ENCODE results near the gene DBNDD2.

DBNDD2 gene, protein sequence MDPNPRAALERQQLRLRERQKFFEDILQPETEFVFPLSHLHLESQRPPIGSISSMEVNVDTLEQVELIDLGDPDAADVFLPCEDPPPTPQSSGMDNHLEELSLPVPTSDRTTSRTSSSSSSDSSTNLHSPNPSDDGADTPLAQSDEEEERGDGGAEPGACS

DNA sequence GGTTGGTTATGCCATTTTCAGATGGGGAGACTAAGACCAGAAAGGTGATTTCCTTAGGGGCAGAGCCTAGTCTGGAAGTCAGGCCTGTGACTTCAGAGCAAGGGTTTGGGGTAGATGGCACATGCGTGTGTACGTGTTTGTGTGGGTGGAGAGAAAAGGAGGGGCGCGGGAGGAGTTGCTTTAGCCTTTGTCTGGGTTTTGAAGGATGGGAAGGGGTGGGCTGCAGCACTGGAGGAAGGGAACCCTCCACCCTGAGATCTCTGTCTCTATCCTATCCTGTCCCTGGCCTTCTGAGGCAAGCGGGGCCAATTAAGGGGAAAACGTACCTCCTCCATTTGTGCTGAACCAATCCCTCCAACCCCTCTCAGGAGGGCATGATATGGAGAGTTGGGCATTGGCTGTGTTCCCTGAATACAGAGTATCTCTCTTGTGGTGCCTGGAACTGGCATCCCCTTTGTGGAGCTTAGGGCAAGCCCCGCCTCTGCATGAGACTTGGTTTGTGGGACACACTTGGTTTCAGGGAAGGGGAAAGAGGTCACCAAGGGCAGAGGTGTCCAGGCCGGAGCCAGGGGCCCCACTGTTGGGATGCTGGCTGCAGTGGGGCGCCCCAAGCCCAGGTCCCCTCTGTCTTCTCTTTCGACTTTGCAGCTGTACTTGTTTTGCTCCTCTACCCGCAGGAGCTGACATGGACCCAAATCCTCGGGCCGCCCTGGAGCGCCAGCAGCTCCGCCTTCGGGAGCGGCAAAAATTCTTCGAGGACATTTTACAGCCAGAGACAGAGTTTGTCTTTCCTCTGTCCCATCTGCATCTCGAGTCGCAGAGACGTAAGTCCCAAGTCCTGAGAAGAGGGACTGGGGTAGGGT, at the start of gene DBNDD2:
DBNDD2 (plus strand) TSS at position 507 of the 863 bp plus-strand sequence; CDS start at position 686, 179 bp downstream.
- peak; percentile 76 for DNase-seq (ENCODE audit: low spot score)

GRCh38 chr20:45359069-45359405, 49.1 kb upstream of the DBNDD2 start:
- no peak for DNase-seq (ENCODE audit: low spot score)

- DNase-seq (ENCODE audit: low spot score): no peak
These were observed 48.5 kb upstream of the DBNDD2 start for GRCh38 chr20:45359406-45360148.

GRCh38 chr20:45361793-45362192, 46.3 kb upstream of the DBNDD2 start:
- DNase-seq (ENCODE audit: low spot score): no peak

DNA sequence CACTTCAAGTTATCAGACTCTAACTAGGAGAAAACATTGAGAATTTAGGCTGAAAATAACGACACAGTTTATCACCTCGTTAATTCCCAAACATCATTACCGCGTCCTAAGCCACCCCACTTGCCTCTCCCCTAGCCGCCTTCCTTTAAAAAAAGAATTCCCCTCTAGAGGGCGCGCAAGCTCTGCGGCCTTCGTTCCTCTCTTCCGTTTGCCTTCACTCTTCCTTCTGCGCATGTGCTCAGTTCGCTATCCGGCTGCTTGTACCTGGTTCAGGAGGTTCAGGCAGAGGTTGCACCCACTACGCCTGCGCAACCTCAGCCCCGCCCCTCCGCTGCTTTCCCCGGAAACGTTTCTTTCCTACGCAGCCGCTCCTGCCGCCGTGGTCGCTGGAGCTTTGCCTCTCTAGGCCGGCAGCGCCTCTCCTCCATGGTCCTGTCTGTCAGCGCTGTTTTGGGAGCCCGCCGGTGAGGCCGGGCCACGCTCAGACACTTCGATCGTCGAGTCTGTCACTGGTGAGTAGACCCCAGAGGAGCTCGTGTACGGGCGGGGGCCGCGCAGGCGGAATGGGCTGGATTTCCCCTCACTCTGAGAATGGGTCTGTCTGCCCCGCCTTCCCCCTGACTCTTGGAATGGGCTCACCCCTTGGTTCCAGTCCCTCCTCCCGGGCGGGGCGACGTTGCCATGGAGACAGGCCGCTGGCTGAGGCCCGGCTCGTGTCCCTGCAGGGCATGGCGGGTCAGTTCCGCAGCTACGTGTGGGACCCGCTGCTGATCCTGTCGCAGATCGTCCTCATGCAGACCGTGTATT, 45.1 kb upstream of the DBNDD2 start, which contains the start of gene SYS1:
SYS1 (plus strand) TSS at position 353 of the 807 bp plus-strand sequence; CDS start at position 729, 376 bp downstream.
- DNase-seq (ENCODE audit: low spot score): peak; percentile 100

DNA sequence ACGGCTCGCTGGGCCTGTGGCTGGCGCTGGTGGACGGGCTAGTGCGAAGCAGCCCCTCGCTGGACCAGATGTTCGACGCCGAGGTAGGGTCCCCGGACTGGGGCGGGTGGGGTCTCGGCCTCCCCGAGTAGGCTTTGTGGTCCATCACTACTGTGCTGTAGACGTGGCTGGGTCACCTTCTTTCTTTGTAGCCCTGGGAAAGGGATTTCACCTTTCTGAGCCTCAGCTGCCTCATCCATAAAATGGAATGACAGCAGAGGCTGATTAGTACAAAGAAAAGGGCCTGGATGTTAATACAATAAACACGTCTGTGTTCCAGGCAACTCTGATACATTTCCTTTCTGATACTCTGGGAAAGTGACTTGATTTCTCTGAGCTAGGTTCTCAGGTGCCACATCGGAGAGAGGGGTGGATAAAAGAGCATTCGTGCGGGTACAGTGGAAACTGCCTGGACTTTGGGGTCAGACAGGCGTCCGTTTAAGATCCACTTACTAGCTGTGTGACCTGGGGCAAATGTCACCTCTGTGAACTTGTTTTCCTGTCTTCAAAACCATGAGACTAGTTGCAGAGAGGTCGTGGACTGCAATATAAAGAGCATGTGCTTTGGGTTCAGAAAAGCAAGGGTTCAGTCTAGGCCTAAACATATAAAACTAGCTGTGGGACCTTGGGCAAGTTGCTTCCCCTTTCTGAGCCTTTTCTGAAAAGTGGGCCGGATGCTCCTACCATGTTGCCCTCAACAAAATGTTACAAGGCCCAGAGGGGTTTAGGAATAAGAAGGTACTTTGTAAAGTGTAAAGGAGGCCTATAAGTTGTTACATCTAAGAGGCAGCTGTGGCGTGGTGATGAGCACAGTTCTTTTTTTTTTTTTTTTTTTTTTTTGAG, 44.2 kb upstream of the DBNDD2 start:
- peak; percentile 40 for DNase-seq (ENCODE audit: low spot score)

DNA sequence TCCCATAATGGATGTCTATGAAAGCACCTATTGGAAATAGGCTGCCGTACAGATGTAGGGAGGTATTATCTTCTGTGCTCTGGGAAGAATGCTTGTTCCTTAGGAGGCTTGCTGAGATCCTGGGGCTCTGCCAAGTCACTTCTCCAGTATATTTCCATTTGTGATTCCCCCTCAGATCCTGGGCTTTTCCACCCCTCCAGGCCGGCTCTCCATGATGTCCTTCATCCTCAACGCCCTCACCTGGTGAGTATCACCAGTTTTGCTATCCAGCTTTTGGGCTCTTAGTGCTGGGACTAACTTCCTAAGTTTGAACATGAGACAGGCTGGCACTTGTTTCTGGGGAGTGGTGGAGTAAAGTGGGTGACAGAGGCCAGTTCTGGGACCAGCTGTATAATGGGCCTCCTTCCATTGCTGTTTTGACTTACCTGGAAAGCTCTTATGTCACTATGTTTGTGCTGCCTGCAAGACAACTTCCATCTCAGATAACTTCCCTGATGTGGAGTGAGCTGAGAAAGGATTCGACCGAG, 42.6 kb upstream of the DBNDD2 start:
- no peak for DNase-seq (ENCODE audit: low spot score)

DNA sequence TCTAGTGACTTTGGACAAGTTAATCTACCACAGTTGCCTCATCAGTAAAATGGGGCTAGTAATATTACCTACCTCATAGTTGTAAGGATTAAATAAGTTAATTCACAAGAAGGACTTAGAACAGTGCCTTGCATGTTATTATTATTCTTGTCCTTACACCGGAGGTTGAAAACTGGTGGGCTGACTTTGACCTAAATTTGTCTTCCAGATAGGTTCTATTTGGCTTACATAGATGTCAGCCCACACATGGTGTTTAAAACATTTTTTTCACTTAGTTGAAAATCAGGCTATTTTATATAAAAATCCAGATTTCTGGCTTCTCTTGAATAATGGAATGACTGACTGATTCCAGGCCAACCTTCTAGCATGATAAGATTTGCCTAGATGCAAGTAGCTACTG, 41.9 kb upstream of the DBNDD2 start:
- no peak for DNase-seq (ENCODE audit: low spot score)

DNA sequence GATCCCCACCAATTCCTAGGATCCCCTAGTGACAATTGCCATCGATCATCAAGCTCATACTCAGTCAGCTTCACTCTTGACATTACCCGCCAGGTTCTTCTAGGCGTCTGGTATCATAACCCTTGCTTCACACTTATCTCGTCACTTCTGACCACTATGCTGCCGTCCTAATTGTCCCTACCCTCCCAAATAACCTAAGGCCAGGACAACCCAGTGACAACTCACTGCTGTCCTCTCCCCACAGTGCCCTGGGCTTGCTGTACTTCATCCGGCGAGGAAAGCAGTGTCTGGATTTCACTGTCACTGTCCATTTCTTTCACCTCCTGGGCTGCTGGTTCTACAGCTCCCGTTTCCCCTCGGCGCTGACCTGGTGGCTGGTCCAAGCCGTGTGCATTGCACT, 41.5 kb upstream of the DBNDD2 start:
- no peak for DNase-seq (ENCODE audit: low spot score)

GRCh38 chr20:45367126-45367525, 41.0 kb upstream of the DBNDD2 start:
- no peak for DNase-seq (ENCODE audit: low spot score)

GRCh38 chr20:45368221-45368980, 39.7 kb upstream of the DBNDD2 start:
- no peak for DNase-seq (ENCODE audit: low spot score)

GRCh38 chr20:45370571-45371160, 37.4 kb upstream of the DBNDD2 start:
- DNase-seq (ENCODE audit: low spot score): no peak

GRCh38 chr20:45372241-45372640, 35.8 kb upstream of the DBNDD2 start:
- DNase-seq (ENCODE audit: low spot score): no peak

DNA sequence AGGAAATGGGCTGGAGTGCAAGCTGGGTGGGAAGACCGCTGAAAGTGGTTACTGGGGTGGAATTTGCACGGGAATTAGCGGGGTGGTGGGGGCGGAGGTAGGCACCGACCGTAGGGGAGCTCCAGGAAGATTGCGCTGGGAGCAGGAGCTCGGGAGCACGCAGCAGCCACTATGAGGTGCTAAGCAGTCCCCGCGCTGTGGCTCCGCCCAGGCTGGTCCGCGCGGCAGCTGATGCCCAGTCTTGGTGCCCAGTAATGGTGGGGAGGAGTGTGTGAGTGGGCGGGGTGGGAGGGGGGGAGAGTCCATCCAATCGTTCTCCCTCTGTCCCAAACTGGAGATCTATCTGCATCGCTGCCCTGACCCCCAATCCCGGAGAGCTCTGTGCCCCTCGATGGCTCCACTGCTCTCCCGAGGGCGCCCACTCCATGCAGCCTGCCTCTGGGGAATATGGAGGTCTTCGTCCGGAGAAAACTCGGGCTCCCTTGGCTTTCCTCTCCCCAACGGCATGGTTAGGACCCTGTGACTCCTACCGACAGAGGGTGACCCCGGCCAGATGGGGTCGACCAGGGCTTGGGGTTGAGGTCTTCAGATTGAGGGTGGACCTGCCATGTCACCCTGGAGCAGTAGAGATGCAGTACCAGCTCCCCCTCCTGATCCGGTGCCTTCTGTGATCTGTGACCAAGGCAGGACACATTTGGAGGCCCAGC, 35.3 kb upstream of the DBNDD2 start:
- no peak for DNase-seq (ENCODE audit: low spot score)

GRCh38 chr20:45373353-45374100, 34.6 kb upstream of the DBNDD2 start:
- DNase-seq (ENCODE audit: low spot score): peak; percentile 45

- no peak for DNase-seq (ENCODE audit: low spot score)
These were observed 34.0 kb upstream of the DBNDD2 start for GRCh38 chr20:45374101-45374467.

DNA sequence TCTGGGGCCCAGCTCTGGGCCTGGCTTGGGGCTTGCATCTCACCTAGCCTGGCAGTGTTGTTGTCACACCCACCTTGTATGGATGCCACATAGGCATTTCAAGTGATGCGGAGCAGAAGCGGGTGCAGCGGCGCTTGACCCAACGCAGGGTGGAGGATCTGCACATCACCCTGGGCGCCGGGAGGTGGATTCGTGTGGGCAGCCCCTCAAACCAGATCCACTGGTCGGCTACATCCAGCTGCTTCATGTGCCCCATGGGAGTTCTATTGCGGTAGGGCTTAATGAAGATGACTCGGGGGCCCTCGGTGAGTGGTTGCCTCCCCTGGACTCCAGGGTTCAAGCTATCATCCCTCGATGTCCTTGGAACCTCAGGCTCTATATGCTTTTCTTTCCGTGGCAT, 33.1 kb upstream of the DBNDD2 start:
- DNase-seq (ENCODE audit: low spot score): no peak

DNA sequence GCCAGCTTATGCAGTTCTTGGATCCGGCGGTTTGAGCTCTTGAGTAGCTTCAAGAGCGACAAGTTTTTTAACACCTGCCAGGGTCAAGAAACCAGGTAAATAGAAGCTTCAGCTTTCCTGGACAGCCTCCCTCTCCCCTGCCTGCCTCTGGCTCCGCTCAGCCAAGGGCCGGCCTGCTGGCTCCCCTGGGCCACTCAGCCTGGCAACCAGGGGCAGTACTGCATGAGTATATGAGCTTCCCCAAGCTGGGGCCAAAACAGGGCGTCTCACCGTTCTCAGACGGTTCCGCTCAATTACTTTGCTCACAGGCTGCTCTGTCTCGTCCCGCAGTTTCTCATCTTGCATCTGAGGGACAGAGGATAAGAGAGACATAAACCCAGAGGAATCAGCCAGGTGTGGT, 30.8 kb upstream of the DBNDD2 start:
- DNase-seq (ENCODE audit: low spot score): no peak

All from RKO (cell line).